Measurements from ENCODE around the gene PLEK.
"Not testable (repeated sequence)": the region's sequence is repeated elsewhere in the genome, so short reads cannot be mapped to it uniquely, and the experiment has no call there.

Gene PLEK, protein sequence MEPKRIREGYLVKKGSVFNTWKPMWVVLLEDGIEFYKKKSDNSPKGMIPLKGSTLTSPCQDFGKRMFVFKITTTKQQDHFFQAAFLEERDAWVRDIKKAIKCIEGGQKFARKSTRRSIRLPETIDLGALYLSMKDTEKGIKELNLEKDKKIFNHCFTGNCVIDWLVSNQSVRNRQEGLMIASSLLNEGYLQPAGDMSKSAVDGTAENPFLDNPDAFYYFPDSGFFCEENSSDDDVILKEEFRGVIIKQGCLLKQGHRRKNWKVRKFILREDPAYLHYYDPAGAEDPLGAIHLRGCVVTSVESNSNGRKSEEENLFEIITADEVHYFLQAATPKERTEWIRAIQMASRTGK

DNA sequence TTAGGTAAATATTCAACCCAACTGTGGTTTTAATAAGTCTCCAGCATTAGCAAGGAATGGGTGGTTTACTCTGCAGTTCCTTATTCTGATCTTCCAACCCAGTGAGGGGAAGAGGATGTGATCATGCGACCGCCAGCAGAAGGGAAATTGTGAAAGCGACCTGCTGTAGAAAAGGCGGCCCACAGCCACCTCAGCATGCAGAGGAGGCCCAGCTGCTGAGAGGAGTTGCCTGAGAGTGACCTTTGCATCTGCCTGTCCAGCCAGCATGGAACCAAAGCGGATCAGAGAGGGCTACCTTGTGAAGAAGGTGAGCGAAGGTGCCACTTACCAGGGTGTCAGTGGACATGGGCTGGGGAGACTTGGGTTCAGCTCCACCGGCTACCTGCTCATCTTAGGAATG, at the start of gene PLEK:
PLEK (plus strand) TSS at position 196 of the 400 bp plus-strand sequence; CDS start at position 266, 70 bp downstream.
- in situ Hi-C loops (cut with MboI; ENCODE audit: low sequenced_read_pairs), result no loop called here

DNA sequence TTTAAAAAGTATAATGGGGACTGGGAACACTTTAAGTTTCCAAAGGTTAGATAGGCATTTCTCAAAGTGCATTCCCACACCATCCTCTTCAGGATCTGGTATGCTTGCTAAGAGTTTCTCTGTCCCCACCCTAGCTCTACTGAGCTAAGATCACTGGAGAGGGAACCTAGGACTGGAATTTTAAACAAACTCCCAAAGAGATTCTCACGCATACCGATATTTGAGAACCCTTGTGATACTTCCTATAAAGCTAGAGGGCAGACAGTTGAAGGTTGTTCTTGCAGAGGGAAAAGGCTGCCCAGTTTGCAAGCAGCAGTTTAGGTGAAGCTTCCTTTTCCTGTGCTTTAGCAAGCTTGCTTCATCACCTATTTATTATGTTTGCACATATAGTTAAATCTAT, 49.0 kb upstream of the PLEK start:
- in situ Hi-C loops (cut with MboI; ENCODE audit: low sequenced_read_pairs), result no loop called here

DNA sequence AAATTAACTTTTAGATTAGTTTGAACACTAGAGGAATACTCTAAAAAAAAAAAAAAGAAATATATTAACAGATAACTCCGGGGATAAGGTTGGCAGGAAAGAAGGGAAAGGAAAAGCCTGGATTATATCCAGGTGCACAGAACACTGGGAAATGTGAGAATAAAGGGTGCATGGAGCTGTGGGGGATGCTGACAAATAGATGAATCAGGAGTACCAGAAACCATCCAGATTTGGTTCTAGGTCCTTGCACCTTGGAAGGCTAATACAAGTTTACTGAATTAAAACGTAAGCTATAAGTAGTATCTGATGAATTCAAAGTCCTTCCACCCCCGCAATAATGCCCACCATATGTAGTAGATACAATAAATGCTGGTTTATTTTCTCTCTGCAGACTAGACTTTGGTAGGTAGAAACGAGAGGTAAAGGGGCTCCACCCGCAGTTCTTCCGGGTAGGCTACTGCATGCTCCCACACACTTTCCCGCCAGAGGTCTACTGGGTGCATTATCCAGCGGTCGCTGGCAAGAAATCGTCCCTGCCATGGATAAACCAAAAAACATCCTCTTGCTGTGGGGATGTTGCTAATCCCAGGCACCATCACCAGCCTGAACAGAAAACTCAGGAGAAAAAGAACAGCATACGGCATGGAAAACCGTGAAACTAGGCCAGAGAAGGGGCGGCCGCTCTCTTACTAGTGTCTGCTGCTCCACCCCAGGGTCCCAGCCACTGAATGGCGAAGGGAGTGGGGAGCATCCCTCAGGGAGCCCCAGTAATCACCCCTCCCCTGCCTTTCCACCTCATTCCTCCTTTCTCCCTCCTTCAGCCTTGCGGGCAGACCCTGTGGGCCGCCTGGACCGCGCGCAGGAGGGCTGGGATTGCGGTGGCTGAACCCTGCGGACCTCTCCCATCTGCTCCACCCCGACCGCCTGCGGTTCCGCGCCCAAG, 46.8 kb upstream of the PLEK start:
- in situ Hi-C loops (cut with MboI; ENCODE audit: low sequenced_read_pairs), result no loop called here

DNA sequence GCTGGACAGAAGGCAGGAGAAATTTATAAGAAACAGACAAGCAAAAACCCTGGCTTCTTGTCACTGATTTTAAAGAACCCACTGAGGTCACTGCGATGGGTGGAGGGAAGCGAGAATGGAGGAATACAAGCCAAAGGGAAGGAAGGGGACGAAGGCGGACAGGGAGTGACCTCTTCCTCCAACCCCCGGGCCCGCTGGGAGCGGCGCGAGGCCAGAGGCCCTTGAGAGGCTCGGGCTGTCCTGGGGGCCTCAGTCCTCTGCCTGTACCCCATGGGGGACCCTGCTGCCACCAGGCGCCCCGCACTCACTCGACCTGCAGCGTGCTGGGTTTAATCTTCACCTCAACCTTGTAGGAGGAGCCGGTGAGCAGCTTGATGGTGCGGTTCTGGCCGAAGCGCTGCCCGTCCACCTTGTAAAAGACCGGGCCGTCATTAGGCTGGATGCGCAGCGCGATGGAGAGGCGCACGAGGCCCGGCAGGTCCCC, 46.1 kb upstream of the PLEK start:
- in situ Hi-C loops (cut with MboI; ENCODE audit: low sequenced_read_pairs), result no loop called here

DNA sequence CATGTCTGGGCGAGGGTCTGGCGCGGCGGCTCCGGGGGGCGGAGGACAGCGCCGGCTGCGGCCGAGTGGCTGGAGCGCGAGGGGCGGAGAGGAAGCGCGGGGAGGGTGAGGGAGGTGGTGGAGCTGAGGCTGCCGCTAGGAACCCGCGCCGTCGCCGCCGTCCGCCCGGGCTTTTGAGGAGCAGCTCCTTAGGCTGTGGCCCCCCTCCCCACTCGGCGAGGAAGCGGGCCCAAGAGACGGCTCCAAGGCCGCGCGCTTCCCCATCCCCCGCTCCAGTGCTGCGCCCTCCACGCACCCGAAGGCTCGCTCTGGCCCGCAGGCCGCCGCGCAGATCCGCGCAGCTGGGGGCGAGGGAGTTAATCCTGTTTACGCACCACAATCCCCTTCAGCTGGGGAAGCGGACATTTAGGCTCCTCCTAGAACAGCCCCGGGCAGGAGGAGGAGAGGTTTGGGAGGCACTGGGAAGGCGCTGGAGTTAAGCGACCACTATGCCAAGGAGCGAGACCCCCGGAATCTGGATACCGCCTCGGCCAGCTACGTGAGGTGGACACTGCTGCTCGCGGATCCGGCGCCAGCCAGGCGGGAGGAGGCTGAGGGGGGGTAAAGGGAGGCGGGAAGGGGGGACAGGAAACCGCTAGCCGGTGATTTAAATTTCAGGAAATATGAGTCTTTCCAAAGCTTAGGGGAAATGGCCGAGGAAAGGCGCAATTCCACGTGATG, 45.5 kb upstream of the PLEK start, which contains the start of gene CNRIP1:
CNRIP1 (minus strand) TSS at position 552 of the 720 bp plus-strand sequence; CDS start at position 3, 549 bp downstream.
- in situ Hi-C loops (cut with MboI; ENCODE audit: low sequenced_read_pairs), result no loop called here

DNA sequence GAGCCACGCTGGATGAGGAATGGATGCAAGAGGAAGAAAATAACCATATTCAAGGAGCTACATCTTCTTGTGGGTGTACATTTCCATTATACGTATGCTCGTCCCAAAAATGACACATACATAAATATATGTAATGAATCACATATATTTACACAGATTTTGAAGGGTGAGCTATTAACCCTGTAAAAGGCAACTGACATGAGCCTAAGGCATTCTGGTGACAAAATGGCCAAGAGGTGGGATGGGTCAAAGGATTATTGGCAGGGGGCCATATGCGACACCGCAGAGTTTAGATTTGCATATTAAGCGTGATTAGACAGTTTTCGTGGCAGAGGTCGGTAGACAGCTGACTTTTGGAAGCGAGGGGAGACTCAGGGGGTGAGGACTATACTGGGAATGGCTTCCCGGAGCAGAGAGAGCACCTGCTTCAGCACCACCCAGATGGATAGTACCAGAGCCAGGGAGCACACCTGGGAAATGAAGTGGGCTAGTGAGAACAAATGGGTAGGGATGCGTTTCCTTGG, 44.9 kb upstream of the PLEK start:
- in situ Hi-C loops (cut with MboI; ENCODE audit: low sequenced_read_pairs), result no loop called here

DNA sequence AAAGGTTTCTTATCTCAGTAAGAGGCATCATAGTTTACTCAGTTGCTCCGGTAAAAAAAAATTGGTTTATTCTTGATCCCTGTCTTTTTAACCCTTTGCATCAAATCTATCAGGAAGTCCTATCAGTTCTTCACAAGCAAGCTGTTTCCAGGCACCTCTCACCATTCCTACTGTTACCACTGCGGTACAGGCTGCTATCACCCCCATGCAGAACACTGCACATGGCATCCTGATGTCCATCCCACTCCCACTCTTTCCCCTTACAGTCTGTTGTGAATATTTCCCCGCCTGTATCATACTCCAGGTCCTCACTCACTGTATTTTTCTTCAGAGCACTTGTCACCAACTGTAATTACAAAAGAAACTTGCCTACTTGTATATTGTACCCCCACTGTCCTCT, 40.0 kb upstream of the PLEK start:
- in situ Hi-C loops (cut with MboI; ENCODE audit: low sequenced_read_pairs), result no loop called here

DNA sequence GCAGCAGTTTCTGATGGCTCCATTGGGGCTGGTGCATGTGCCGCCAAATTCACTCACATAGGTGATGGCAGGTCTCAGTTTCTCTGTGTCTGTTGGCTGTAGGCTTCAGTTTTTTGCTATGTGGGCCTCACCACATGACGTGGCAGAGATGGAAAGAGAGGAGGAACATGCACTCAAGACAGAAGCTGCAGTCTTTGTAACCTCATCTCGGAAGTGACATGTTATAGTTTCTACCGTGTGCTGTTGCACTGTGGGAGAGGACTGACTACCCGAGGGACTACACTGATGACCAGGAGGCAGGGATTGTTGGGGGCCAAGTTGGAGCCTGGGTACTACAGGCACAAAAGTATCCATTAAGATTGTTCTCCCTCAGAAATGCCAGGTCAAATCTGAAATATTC, 36.2 kb upstream of the PLEK start:
- in situ Hi-C loops (cut with MboI; ENCODE audit: low sequenced_read_pairs), result no loop called here

DNA sequence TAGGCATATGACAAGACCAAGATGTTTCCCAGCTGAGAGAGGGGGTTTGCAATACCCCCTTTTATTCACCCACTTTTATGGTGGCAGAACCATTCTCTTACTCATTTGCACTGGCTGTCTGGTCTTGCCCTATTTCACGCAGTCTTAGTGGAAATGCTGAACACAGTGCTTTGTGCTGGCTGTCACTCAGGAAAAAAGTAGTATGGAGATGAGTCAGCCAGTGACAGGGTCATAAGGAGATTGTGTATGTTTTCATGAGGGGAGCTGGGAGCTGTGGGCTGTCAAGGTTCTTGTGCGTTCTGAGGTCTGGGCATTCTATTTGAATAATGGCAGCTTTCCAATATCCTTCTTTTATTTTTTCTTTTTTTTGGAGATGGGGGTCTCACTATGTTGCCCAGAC, 34.4 kb upstream of the PLEK start:
- in situ Hi-C loops (cut with MboI; ENCODE audit: low sequenced_read_pairs), result no loop called here

DNA sequence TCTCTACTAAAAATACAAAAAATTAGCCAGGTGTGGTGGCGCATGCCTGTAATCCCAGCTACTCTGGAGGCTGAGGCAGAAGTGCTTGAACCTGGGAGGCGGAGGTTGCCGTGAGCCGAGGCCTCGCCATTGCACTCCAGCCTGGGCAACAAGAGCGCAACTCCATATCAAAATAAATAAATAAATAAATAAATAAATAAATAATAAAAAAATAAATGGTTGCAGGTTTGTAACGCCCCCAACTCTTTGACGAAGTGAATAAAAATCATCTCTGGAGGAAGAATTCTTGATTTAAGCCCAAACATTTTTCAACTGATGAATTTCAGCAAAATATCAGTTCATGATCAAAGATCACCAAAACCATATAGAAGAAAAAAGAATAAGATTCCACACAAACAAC, 32.1 kb upstream of the PLEK start:
- in situ Hi-C loops (cut with MboI; ENCODE audit: low sequenced_read_pairs), result no loop called here

DNA sequence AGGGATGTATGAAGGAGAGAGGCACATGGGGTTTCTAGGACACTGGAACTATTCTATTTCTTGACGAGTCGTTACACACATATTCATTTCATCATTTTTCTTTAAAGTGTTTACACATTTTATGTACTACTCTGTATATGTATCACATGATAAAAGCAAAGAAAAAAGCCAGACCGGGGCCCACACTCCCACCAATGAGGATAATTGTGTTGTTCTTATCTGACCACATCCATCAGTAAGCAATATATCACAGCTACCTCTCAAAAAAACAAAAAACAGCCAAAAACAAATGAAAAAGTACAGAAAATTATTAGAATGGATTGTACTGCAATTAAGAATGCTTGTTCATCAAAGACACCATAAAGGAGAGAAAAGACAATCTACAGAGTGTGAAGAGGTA, 31.2 kb upstream of the PLEK start:
- in situ Hi-C loops (cut with MboI; ENCODE audit: low sequenced_read_pairs), result no loop called here

DNA sequence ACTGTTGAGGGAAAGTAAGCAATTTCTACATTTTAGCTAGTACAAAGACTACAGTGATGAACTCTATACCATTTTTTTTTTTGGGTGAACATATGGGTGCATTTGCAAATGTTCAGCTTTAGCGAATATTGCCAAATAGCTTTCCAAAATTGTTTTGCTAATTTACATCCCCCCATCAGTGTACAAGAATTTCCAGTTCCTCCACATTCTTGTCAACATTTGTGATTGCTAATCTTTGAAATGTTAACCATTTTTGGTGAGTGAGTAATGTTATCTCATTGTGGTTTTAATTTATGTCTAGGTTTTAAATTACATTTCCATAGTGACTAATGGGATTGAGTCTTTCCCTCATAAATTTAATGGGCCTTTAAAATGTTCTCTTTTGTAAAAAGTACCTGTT, 28.9 kb upstream of the PLEK start:
- in situ Hi-C loops (cut with MboI; ENCODE audit: low sequenced_read_pairs), result no loop called here

DNA sequence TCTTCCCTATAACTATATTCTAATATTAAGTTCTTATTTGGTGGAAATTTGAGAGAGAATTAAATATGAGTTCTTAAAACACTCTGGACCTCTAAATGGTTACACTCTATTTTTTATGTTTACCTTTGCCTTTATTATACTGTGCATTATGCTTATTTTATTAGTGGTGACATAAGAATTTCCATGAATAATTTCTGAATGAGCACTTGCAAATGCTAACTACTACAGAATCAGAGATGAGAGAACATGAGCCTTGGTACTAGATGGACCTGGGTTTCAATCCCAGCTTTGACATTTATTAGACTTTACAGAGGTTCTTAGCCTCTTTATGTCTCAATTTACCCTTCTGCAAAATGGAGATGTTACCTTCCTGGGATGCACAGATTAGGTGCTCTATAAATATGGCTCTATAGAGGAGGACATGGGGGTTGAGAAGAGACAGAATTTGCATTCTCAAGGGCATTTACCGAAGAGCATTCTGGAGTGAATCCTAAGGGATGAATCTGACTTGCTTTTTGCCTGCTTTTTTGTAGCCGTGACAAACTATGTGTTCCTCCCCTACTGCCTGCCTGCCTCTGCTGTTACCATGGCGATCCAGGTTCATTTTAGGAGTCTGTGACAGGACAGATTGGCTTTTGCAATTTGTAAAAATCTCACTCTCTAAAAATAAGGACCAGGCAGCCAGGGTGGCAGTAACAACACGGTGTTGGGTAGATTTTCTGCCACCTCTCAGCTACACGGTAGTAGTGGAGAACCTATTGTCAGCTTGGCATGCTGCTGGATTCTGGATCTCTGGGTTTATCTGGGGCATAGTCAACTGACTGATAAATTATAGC, 24.6 kb upstream of the PLEK start:
- in situ Hi-C loops (cut with MboI; ENCODE audit: low sequenced_read_pairs), result no loop called here

DNA sequence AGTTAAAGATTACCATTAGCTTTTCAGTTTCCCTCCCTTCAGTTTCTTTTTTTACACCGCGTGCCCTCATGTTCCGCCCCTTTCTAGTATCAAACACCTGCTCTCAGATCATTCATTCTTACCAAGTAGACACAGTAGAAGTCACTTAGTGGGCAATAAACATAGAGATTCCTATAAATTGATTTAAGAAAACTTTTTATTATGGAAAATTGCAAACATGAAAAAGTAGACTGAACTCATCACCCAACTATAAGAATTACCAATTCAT, 24.1 kb upstream of the PLEK start:
- in situ Hi-C loops (cut with MboI; ENCODE audit: low sequenced_read_pairs), result no loop called here

DNA sequence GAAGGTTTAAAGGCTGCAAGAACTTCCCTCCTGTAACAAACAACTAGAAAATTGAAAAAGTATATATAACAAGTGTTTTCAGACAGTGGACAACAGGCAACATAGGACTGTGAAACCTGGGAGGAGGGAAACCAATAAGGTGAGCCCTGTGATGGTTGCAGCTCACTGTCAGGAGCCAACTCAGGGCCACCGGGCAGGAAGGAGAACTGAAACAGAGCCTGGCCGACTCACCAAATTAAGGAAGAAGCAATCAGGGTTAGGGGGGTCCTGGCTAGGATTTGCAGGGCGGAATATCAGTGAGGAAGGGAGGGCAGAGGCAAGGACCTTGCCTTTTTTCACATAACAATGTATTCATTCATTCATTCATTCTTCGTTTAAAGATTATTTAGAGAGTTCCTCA, 23.5 kb upstream of the PLEK start:
- in situ Hi-C loops (cut with MboI; ENCODE audit: low sequenced_read_pairs), result no loop called here

DNA sequence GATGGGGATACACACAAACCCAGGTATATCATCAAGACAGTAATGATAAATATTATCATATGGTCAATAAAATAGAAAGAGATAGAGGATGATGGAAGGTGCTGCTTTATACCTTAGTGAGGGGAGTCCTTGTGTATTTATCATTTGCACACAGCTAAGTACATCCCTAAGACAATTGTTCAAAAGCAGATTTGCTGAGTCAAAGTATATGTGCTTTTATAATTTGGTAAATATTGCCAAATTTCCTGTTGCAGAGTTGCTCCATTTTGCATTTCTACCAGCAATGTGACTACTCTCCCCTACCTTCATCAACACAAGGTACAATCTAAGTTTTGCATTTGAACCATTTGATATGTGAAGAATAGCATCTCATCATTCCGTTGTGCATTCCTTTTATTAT, 22.6 kb upstream of the PLEK start:
- in situ Hi-C loops (cut with MboI; ENCODE audit: low sequenced_read_pairs), result no loop called here

DNA sequence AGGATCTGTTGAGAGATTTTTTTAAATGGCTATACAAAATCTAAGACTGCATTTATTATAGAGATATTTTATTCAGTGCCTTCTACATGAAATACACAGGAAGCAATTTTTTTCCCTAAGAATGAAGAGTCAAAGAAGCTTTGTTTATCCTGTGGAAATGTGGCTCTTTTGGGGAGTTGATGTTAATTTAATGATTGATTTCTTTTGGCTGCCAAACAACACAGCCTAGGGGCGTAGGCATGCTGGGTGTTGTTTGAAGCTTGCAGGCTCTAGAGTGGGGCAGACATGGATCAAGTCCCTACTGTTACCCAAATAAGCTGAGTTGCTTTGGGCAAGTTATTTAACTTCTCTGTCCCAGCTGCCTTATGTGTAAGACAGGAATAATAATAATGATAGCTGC, 21.1 kb upstream of the PLEK start:
- in situ Hi-C loops (cut with MboI; ENCODE audit: low sequenced_read_pairs), result no loop called here

DNA sequence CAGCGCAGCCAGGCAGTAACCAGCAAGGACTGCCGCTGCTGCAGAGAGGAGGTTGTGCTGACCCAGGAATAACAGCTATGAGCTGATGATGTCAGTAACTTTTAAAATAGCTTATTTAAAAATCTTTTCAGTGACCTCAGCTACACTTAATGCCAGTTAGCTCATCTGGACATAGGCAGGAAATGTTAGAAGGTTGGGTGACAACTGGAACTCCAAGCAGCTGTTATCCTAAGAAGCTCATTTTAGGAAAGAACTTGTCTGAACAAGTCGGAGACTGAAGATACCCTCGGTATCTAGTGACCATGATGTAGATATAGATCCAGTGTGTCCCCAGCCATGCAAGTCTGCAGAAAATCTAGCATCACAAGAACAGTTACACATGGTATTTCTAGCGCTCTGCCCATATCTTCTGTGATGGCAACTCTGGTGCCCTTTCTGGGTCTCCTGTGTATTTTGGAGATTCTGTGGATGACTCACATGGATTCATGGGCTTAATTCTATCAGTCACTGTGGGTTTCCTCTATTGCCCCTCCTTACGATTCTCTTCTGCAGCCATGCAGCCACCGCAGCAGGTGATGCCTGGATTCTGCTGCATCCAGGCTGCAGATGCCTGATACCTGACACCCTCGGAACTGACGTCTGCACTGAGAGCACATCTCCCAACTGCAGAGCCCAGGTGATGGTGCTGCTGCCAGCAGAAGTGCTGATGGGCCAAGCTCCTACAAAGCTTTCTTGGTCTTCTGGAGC, 19.8 kb upstream of the PLEK start:
- in situ Hi-C loops (cut with MboI; ENCODE audit: low sequenced_read_pairs), result no loop called here

DNA sequence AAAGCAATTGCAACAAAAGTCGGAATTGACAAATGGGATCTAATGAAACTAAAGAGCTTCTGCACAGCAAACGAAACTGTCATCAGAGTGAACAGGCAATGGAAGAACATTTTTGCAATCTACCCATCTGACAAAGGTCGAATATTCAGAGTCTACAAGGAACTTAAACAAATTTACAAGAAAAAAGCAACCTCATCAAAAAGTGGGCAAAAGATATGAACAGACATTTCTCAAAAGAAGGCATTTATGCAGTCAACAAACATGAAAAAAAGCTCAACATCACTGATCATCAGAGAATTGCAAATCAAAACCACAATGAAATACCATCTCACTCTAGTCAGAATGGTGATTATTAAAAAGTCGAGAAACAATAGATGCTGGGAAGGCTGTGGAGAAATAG, 16.0 kb upstream of the PLEK start:
- in situ Hi-C loops (cut with MboI; ENCODE audit: low sequenced_read_pairs), result not testable (repeated sequence)

DNA sequence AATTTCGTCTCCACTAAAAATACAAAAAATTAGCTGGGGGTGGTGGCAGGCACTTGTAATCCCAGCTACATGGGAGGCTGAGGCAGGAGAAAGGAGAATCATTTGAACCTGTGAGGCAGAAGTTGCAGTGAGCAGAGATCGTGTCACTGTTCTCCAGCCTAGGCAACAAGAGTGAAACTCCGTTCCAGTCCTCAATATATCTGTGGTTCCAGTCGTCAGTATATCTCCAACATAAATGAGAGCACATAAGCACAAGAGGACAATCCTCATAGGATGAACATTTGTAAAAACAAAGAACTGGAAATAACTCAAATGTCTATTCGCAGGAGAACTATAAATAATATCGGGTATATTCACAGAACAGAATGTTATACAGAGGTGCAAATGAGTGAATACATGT, 13.1 kb upstream of the PLEK start:
- in situ Hi-C loops (cut with MboI; ENCODE audit: low sequenced_read_pairs), result no loop called here
